Ecto neural progenitor cell (in vitro differentiated cells): ENCODE data around the gene DPEP1.
A peak's percentile ranks its signal among the peaks of the same experiment; 100 is the strongest.
"Not testable (repeated sequence)": the region's sequence is repeated elsewhere in the genome, so short reads cannot be mapped to it uniquely, and the experiment has no call there.

Experiments used
- DNase-seq: peaks from one replicate; pipeline ENCODE4 v3.0.0-alpha.2; 2018; ENCODE audit warnings: low spot score

Gene DPEP1

GRCh38 chr16:89613231-89613953, at the start of gene DPEP1:
TSS of gene DPEP1 (plus strand) at chr16:89613642. CDS start at chr16:89630411, 16,769 bp downstream.
- no peak for DNase-seq

DNA sequence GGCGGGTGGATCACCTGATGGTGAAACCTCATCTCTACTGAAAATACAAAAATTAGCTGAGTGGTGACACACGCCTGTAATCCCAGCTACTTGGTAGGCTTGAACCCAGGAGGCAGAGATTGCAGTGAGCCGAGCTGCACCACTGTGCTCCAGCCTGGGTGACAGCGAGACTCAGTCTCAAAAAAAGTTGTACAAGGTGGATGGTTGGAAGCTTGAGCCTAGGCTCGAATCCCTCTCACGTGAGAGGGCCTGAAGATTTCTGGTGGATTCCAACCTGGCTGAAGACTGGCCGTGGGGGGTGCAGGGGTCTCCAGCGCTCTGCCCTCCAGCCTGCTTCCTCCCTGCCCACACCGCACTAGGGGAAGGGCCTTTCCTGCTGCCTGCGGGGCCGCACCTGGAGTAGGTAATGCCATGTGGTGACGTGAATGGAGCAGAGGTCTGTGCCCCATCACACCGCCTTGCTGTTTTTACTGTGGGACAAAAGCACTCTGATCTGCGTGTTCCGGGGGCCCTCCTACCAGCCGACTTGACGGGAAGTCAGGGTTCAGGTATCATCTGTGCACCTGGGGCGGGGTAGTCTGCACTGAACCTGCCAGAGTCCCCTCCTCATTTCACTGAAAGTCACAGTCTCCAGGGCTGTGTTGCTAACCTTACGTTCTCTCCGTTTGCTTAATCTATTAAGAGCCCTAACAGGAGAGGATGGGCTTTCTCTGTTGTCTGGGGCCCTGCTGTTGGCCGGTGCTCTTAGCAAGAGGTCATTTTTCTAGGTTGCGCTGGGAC, 48.8 kb upstream of the DPEP1 start:
- no peak for DNase-seq

DNA sequence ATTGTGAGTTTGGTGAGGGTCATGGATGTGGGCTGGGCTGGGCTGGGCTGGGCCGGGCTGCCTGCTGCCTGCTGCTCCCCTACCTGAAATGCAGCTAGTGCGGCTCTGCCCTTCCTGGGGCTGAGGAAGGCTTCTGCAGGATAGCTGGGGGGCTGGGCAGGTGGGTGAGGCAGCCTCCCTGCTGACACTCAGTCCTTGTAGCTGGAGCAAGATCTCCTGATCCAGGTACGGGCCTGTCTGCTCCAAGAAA, 48.3 kb upstream of the DPEP1 start:
- peak; percentile 63 for DNase-seq

- DNase-seq = peak; percentile 84
Measured at GRCh38 chr16:89565506-89566372, 47.7 kb upstream of the DPEP1 start.

DNA sequence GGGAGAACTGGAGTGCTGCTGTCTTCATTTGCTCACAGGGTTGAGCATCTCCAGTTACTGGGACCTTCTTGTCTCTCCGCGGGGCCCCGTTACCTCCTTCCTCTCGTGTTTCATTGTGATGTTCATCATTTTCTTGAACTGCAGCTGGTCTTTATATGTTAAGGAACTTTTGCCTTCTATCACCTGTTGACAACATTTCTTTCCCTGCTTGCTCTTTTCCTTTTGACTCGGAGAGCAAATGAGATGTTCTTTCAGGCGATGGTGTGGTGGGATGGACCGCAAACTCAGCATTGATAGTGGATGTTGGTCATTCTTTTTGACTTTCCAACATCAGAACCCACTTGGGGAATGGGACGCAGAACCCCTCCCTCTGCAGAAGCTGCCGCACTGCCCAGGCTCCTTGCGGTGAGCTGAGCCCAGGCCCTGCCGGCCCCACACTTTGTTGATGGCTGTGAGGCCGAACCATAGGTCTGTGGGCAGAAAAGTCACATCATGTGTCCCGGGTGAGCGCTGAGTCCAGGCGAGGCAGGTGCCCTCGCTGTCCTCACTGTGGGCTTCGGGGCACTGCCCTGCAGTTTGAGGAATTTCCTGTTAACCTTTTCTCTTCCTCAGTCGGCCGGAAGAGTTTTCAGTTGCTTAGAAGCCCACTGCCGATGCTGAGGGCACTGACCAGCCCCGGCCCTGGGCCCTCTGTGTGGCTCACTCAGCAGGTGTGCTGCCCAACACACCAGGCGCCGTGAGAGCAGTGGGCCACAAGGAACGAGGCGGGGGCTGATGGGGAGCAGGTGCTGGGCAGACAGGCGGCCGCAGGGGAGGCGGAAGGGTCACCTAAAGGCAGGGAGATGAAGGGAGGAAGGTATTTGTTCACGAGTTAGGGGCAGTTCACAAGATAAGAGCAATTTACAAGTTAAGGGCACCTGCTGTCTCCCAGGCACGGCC, 45.5 kb upstream of the DPEP1 start:
- DNase-seq = no peak

DNA sequence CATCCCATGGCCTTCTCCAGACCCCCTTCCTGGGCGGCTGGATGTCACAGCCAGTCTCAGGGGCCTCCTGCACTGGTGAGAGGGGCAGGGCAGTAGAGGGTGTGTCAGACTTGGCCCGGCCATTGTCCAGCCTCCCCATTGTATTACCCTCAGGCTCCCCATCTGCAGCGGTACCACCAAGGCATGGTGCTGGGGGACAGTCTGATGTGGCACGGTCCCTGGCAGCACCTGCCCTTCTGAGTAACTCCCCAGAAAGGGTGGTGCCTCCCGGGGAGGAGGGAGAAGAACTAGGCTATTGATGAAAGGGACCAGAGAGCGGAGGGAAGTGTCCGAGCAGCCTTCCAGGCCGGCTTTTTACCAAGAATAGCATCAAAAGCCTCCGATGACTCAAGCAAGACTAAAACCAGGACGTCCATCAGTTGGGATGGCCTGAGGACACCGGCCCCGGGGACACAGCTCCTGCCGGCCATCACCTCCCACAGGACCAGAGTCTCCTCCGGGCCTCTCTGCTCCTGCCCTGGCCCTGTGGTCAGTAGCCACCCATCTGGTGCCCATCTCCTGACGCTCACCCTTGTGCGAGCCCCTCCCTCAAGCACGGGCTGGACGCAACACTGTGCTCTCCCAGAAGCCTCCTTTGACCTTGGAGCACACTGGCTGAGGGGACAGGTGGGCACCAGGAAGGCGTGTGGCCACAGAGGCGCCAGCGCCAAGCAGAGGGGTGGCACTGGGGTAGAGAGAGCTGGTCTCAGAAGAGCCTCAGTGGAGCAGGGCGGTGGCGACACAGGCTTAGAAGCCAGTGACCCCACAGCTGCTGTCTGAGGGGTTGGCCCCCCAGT, 43.7 kb upstream of the DPEP1 start:
- no peak for DNase-seq

- DNase-seq = no peak
Measured at GRCh38 chr16:89570342-89570923, 43.0 kb upstream of the DPEP1 start.

DNA sequence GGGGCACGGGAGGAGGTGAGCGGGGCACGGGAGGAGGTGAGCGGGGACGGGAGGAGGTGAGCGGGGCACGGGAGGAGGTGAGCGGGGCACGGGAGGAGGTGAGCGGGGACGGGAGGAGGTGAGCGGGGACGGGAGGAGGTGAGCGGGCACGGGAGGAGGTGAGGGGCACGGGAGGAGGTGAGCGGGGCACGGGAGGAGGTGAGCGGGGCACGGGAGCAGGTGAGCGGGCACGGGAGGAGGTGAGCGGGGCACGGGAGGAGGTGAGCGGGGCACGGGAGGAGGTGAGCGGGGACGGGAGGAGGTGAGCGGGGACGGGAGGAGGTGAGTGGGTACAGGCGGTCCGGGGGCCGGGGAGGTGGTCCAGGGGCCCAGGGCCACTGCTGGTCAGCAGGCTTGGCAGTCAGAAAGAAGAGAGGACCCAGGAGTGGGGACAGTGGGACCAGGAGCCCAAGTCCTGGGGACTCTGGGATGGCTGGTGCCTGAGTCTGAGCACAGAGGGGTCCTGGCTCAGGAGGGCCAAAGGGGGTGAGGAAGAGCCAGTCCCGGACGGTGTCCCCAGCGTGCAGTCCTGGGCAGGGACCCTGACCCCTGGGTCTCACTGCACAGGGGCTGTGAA, 42.4 kb upstream of the DPEP1 start:
- DNase-seq = not testable (repeated sequence)

- DNase-seq = no peak
Measured at GRCh38 chr16:89571636-89572035, 41.8 kb upstream of the DPEP1 start.

GRCh38 chr16:89572073-89572484, 41.4 kb upstream of the DPEP1 start:
- no peak for DNase-seq

DNA sequence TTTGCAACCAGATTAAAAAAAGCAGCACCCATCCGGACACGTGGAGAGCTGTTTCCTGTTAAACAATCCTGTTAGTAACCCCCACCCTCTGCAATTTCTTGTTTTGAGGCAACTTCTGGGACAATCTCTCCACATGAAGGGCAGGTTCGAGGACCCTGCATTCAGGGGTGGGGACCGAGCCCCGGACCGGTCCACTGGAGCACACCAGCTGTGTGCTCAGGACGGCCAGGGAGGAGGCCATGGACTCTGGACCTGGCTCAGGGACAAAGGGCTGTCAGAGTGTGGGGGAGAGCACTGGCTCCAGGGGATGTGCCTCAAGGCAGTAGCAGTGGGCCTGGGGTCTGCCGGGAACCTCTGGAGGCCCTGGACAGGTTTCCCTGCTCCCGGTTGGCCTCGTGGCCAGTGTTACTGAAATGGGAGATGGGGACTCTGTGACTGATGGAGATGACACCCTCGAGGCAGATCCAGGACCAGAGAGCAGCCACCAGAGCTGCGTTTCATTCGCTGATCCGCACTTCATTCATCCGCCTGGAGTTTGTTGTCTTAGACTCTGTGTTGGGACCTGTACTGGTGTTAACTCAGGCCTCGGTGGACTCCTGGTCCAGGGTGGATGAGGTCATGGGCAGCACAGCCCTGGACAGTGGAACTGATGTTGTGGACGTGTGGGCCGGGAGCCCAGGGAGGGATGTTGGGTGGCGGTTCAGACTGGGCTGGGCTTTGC, 40.8 kb upstream of the DPEP1 start:
- DNase-seq = no peak

- DNase-seq = no peak
Measured at GRCh38 chr16:89573826-89574680, 39.4 kb upstream of the DPEP1 start.

GRCh38 chr16:89574681-89575246, 38.7 kb upstream of the DPEP1 start:
- DNase-seq = peak; percentile 90

- no peak for DNase-seq
Measured at GRCh38 chr16:89575247-89576152, 37.9 kb upstream of the DPEP1 start, which contains the start of gene CPNE7. TSS of gene CPNE7 (plus strand) at chr16:89575758. CDS start at chr16:89575898, 140 bp downstream.

DNA sequence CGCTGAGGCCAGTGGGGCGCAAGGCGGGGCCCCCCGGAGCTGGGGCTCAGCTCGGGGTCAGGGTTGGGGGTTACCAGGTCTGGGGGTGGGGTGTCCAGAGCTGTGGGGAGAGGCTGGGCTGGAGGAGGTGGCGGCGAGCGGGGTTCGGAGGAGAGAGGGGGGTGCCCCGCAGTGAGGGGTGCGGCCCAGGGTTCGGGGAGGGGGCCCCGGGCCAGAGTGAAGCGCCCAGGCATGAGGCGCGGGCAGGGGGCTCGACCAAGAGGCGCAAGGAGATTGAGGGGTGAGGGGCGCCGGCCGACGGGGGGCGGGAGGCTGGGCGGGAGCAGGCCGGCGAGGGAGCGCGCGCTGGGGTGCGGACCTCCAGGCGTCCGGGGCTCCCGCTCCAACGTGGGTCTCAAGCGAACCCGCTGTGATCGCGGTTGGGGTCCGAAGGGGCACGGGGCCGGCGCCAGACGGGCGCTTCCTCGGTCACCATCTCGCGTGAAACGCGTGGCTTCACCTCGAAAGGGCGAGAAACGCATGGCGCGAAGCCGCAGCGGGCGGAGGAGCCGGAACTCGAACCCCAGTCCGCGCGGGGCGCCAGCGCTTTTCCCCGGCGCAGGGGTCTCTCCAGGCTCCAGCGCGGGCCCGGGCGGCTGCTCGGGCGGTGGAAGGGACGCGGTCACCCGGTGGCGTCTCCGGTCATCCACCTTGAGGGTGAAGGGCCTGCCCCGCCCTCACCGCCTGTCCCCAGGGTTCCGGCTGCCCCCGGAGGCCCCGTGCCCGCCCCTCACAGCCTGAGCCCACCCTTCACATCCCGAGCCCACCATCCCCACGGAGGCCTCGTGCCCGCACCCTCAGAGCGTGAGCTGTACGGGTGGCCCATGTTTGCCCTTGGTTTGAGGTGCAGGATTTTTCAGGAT, 37.0 kb upstream of the DPEP1 start:
- no peak for DNase-seq
